ENCODE results near the gene YIF1A. TPM values are rescaled to one million over a fixed set of nuclear protein-coding genes. Genes with fewer than 3 reads are reported as not detected.

YIF1A gene
- total and polyA plus RNA-seq, 2 experiments from 2014 or later: 132 to 265 TPM

DNA sequence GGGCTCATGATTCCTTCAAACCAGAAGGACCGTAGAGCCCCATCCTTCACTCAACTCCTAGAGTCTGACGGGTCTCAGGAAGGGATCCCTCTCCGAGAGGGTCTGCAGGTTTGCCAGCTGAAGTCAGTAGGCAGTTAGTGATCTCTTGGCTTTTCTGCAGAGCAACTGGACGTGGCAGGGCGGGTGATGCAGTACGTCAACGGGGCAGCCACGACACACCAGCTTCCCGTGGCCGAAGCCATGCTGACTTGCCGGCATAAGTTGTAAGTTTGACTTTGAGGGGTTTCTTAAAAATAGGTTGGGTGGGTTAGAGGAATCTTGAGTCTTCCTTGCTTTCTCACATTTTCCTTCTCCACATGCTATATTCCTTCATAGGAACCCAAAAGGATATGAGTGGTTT, 53.8 kb downstream of the YIF1A start:
- WGBS (ENCODE audit: low lambda C conversion rate, missing lambda C conversion rate): 97% methylated on average over 11 of the region's 11 CpGs
- Histone ChIP-seq H3K79me2 (no peaks in the 10 kb centered on the region), H3K27me3 (no peaks in the 10 kb centered on the region), H3K9me3 (ENCODE audit: low read depth) (no peaks in the 10 kb centered on the region), H3K4me3 (no peak overlapping the region), H3K4me1 (ENCODE audit: insufficient read depth) (no peaks in the 10 kb centered on the region), H2AFZ (no peak overlapping the region), H3K9me2 (replicated peaks; ENCODE audit: insufficient read depth) (no peaks in the 10 kb centered on the region), H4K20me1 (ENCODE audit: insufficient read depth, poor library complexity, severe bottlenecking) (no peaks in the 10 kb centered on the region), H3K4me2 (no peak overlapping the region), H3K36me3 (replicated peaks; ENCODE audit: insufficient read depth, low read depth) (no peaks in the 10 kb centered on the region), H3K27ac (no peak overlapping the region)
- TF ChIP-seq EZH2 (IDR thresholded peaks at IDR 0.05; ENCODE audit: borderline replicate concordance) (no peak), EZH2phosphoT487 (IDR thresholded peaks at IDR 0.05; ENCODE audit: low read depth, severe bottlenecking, unreplicated experiment) (no peak)
- TF ChIP-seq, protein P1, sequence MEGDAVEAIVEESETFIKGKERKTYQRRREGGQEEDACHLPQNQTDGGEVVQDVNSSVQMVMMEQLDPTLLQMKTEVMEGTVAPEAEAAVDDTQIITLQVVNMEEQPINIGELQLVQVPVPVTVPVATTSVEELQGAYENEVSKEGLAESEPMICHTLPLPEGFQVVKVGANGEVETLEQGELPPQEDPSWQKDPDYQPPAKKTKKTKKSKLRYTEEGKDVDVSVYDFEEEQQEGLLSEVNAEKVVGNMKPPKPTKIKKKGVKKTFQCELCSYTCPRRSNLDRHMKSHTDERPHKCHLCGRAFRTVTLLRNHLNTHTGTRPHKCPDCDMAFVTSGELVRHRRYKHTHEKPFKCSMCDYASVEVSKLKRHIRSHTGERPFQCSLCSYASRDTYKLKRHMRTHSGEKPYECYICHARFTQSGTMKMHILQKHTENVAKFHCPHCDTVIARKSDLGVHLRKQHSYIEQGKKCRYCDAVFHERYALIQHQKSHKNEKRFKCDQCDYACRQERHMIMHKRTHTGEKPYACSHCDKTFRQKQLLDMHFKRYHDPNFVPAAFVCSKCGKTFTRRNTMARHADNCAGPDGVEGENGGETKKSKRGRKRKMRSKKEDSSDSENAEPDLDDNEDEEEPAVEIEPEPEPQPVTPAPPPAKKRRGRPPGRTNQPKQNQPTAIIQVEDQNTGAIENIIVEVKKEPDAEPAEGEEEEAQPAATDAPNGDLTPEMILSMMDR (IDR thresholded peaks at IDR 0.05; ENCODE audit: poor library complexity): no peak
- DNase-seq (ENCODE audit: low spot score): no peak

Other genes starting within 250 kb of the YIF1A start
- gene GAL3ST3, start 240.0 kb downstream of the YIF1A start, total RNA-seq: 0.68 and 0.80 TPM in 2 replicates
- 1.1 and 2.6 TPM in 2 replicates for gene GAL3ST3, start 240.0 kb downstream of the YIF1A start, polyA plus RNA-seq
- 109 and 120 TPM in 2 replicates for gene SF3B2, start 236.8 kb downstream of the YIF1A start, total RNA-seq
- gene SF3B2, start 236.8 kb downstream of the YIF1A start, polyA plus RNA-seq: 155 and 170 TPM in 2 replicates
- 23.5 and 28.2 TPM in 2 replicates for gene PACS1, start 218.9 kb downstream of the YIF1A start, total RNA-seq
- 70.1 and 71.5 TPM in 2 replicates for gene PACS1, start 218.9 kb downstream of the YIF1A start, polyA plus RNA-seq
- gene KLC2, start 31.4 kb downstream of the YIF1A start, total RNA-seq: 13.4 and 19.2 TPM in 2 replicates
- 28.8 and 35.3 TPM in 2 replicates for gene KLC2, start 31.4 kb downstream of the YIF1A start, polyA plus RNA-seq
- 87.9 and 88.4 TPM in 2 replicates for gene RAB1B, start 20.5 kb downstream of the YIF1A start, total RNA-seq
- 17.5 and 19.9 TPM in 2 replicates for gene RAB1B, start 20.5 kb downstream of the YIF1A start, polyA plus RNA-seq
- gene CNIH2, start 11.0 kb downstream of the YIF1A start, total RNA-seq: 0.36 and 1.7 TPM in 2 replicates
- gene CNIH2, start 11.0 kb downstream of the YIF1A start, polyA plus RNA-seq: 6.2 and 7.3 TPM in 2 replicates
- 20.6 and 21.4 TPM in 2 replicates for gene TMEM151A, start 2.8 kb upstream of the YIF1A start, total RNA-seq
- 36.4 and 48.6 TPM in 2 replicates for gene TMEM151A, start 2.8 kb upstream of the YIF1A start, polyA plus RNA-seq
- gene CD248, start 27.9 kb upstream of the YIF1A start, total RNA-seq: 19.9 and 24.6 TPM in 2 replicates
- gene CD248, start 27.9 kb upstream of the YIF1A start, polyA plus RNA-seq: 210 and 250 TPM in 2 replicates
- 4.3 and 6.2 TPM in 2 replicates for gene RIN1, start 47.3 kb upstream of the YIF1A start, total RNA-seq
- 9.5 and 12.8 TPM in 2 replicates for gene RIN1, start 47.3 kb upstream of the YIF1A start, polyA plus RNA-seq
- gene BRMS1, start 56.0 kb upstream of the YIF1A start, total RNA-seq: 34.5 and 39.7 TPM in 2 replicates
- 48.6 and 54.0 TPM in 2 replicates for gene BRMS1, start 56.0 kb upstream of the YIF1A start, polyA plus RNA-seq
- 41.5 and 41.9 TPM in 2 replicates for gene B4GAT1, start 58.5 kb upstream of the YIF1A start, total RNA-seq
- gene B4GAT1, start 58.5 kb upstream of the YIF1A start, polyA plus RNA-seq: 37.4 and 40.8 TPM in 2 replicates
- 7.4 and 11.3 TPM in 2 replicates for gene SLC29A2, start 82.6 kb upstream of the YIF1A start, total RNA-seq
- 20.2 and 27.1 TPM in 2 replicates for gene SLC29A2, start 82.6 kb upstream of the YIF1A start, polyA plus RNA-seq
- gene NPAS4, start 131.9 kb upstream of the YIF1A start, total RNA-seq: 0.60 TPM in 1 of 2 replicates, not detected in the other
- gene NPAS4, start 131.9 kb upstream of the YIF1A start, polyA plus RNA-seq: 0.31 TPM in 1 of 2 replicates, not detected in the other
- gene MRPL11, start 149.7 kb upstream of the YIF1A start, total RNA-seq: 45.6 and 60.6 TPM in 2 replicates
- gene MRPL11, start 149.7 kb upstream of the YIF1A start, polyA plus RNA-seq: 57.1 and 59.8 TPM in 2 replicates
- 5.5 and 6.7 TPM in 2 replicates for gene PELI3, start 177.8 kb upstream of the YIF1A start, total RNA-seq
- gene PELI3, start 177.8 kb upstream of the YIF1A start, polyA plus RNA-seq: 5.5 and 10.9 TPM in 2 replicates
- gene DPP3, start 191.3 kb upstream of the YIF1A start, total RNA-seq: 46.0 and 56.0 TPM in 2 replicates
- gene DPP3, start 191.3 kb upstream of the YIF1A start, polyA plus RNA-seq: 54.8 and 57.3 TPM in 2 replicates
- gene BBS1, start 221.5 kb upstream of the YIF1A start, total RNA-seq: 25.1 and 33.4 TPM in 2 replicates
- 27.7 and 33.9 TPM in 2 replicates for gene BBS1, start 221.5 kb upstream of the YIF1A start, polyA plus RNA-seq

Measured in hepatocyte (in vitro differentiated cells).